OCI-LY1 (cell line): ENCODE results near the gene PSAT1.

Experiments used
- CTCF ChIP-seq: fragments of 200-600 bp; sonication (generic), shearing (Covaris generic); IDR thresholded peaks from 2 replicates; pipeline ENCODE4 v1.5.1; 2017; ENCODE audit warnings: mild to moderate bottlenecking, antibody characterized with exemption, low read length, moderate library complexity, mixed read lengths
- EZH2 ChIP-seq: fragments of 200-600 bp; sonication (generic), shearing (Covaris generic); IDR thresholded peaks from 2 replicates; pipeline ENCODE4 v1.8.0; 2017; ENCODE audit warnings: borderline replicate concordance, mixed run types, mild to moderate bottlenecking, antibody characterized with exemption, low read length, moderate library complexity, mixed read lengths

DNA sequence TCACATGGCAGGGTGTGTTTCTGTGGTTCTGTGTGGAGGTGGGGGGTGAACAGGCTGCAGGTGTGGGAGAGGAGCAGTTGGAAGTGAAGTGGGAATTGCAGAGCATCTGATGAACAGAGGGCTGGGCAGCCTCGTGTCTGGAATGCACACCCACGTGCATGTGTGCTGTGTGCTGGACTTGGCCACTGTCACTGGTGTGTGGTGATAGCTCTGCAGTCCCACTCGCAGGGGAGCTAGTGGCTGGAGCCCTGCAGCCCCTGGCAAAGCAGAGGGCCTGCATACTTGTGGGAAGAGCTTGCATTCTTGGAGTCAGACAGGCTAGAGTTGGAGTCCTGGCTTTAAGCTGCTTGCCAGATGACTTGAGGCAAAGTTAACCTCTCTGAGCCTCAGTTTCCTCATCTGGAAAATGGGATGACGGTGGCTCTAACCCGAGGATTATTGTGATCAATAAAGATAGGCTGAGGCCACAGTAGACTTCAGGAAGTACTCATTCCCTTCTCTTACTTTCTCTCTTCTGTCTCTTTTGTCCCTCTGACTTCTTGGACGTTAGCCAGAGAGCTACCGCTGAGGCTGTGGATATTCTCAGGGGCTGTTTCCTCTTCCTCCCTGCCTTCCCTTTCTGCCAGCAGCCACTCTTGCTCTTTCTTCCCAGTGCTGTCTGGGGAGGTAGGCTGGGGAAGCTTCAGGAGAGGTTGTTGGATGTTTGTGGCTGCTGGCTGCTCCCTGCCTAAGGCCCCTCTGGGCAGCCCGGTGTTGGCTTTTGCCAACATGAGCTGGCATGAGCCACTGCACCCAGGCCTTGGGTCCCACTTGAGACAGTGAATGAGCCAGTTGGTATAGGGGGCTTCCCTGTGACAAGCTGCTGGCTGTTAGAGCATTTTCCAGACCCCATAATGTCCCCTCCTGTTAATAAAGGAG, 18.3 kb downstream of the PSAT1 start:
- TF ChIP-seq EZH2 (no peak), CTCF (no peak)
